PC-3 (cell line): ENCODE results near the gene DPEP2NB. TPM values are rescaled to one million over a fixed set of nuclear protein-coding genes. Genes with fewer than 3 reads are reported as not detected.

Experiments used
- ATAC-seq: fragments of 200-7000 bp; cut with Tn5 transposase; 2 replicates; pipeline ENCODE4 v1.9.1; 2020; ENCODE audit warnings: mild to moderate bottlenecking, moderate library complexity
- BruUV-seq: library from RNA; stranded (reverse); fragments of 400-500 nt; replicated peaks from 2 replicates; lab custom pipeline; 2021; lab: Mats Ljungman, UMichigan
- CTCF ChIA-PET: fragments of 300-600 bp; sonication (Branson Sonifier 250); formaldehyde crosslinking; loops from one replicate; lab custom pipeline; 2022; ENCODE audit warnings: antibody characterized with exemption; lab: Charles Lee
- POLR2A ChIA-PET: fragments of 300-600 bp; sonication (Branson Sonifier 250); formaldehyde crosslinking; loops from one replicate; lab custom pipeline; 2022; ENCODE audit warnings: antibody characterized with exemption; ENCODE audit not compliant: unreplicated experiment; lab: Charles Lee
- DNase-seq: peaks from one replicate; pipeline ENCODE4 v3.0.0-alpha.2; 2015
- H2AFZ ChIP-seq: fragments of 300-600 bp; sonication (generic); 2 replicates; pipeline ENCODE4 v1.6.0; 2016; ENCODE audit warnings: antibody characterized with exemption, low read length
- H3F3A ChIP-seq: fragments of 300-600 bp; sonication (generic); one replicate; pipeline ENCODE4 v1.6.0; 2017; ENCODE audit warnings: antibody characterized with exemption, low read length, control low read depth, mild to moderate bottlenecking; ENCODE audit not compliant: unreplicated experiment
- H3K27ac ChIP-seq: fragments of 300-600 bp; sonication (generic); 2 replicates; pipeline ENCODE4 v1.5.1; 2016; ENCODE audit warnings: mild to moderate bottlenecking, low read length
- H3K27me3 ChIP-seq: fragments of 300-600 bp; sonication (generic); 2 replicates; pipeline ENCODE4 v1.6.1; 2016; ENCODE audit warnings: low read length, mixed read lengths
- H3K36me3 ChIP-seq: fragments of 300-600 bp; sonication (generic); 2 replicates; pipeline ENCODE4 v1.6.1; 2016; ENCODE audit warnings: low read depth, mixed run types, low read length, mixed read lengths
- H3K4me1 ChIP-seq: fragments of 300-600 bp; sonication (generic); 2 replicates; pipeline ENCODE4 v1.5.1; 2016; ENCODE audit warnings: low read length; ENCODE audit not compliant: insufficient read depth
- H3K4me2 ChIP-seq: fragments of 300-600 bp; sonication (generic); 2 replicates; pipeline ENCODE4 v1.6.0; 2016; ENCODE audit warnings: low read length
- H3K4me3 ChIP-seq: fragments of 300-600 bp; sonication (generic); 2 replicates; pipeline ENCODE4 v1.5.1; 2016; ENCODE audit warnings: mild to moderate bottlenecking, low read length, mixed read lengths
- H3K79me2 ChIP-seq: fragments of 300-600 bp; sonication (generic); 2 replicates; pipeline ENCODE4 v1.6.1; 2017; ENCODE audit warnings: low read length, mixed read lengths
- H3K9ac ChIP-seq: fragments of 300-600 bp; sonication (generic); 2 replicates; pipeline ENCODE4 v1.6.0; 2016; ENCODE audit warnings: mild to moderate bottlenecking, low read length
- H3K9me2 ChIP-seq: fragments of 300-600 bp; sonication (generic); replicated peaks from 2 replicates; pipeline ENCODE4 v1.6.1; 2016; ENCODE audit warnings: mixed run types, low read length, mixed read lengths
- H3K9me3 ChIP-seq: fragments of 300-600 bp; sonication (generic); 2 replicates; pipeline ENCODE4 v1.6.1; 2016; ENCODE audit warnings: low read length, mixed read lengths
- H4K20me1 ChIP-seq: fragments of 300-600 bp; sonication (generic); 2 replicates; pipeline ENCODE4 v1.6.1; 2016; ENCODE audit warnings: low read length, mixed read lengths
- CTCF ChIP-seq: fragments of 300-600 bp; sonication (generic); conservative IDR thresholded peaks from 2 replicates; pipeline ENCODE4 v1.5.1; 2017; ENCODE audit warnings: antibody characterized with exemption, low read depth, mild to moderate bottlenecking, low read length
- EZH2 ChIP-seq: fragments of 300-600 bp; sonication (generic); IDR thresholded peaks from one replicate; pipeline ENCODE4 v1.6.1; 2017; ENCODE audit warnings: antibody characterized with exemption, mild to moderate bottlenecking, low read length; ENCODE audit not compliant: unreplicated experiment
- EZH2phosphoT487 ChIP-seq: fragments of 300-600 bp; sonication (generic); IDR thresholded peaks from 2 replicates; pipeline ENCODE4 v1.6.1; 2018; ENCODE audit warnings: mild to moderate bottlenecking, antibody characterized with exemption, low read length, borderline replicate concordance
- intact Hi-C: fragments of 100-400 bp; cut with micrococcal nuclease; formaldehyde crosslinking; loops from 2 replicates; pipeline ENCODE4 v1.9.0; 2023
- total RNA-seq: library from RNA; depleted of rRNA; stranded (reverse); fragments of >200 nt; gene quantifications from 2 replicates; pipeline ENCODE4 v1.2.3, GENCODE V29; 2014

DPEP2NB gene
- total RNA-seq, 1 experiment from 2014 or later: not detected

- Histone ChIP-seq H3K36me3 (0 out of 2 replicates have a peak, but pooled peaks cover 2% of the 10 kb centered on the region), H3K79me2 (no peaks in the 10 kb centered on the region), H4K20me1 (no peaks in the 10 kb centered on the region), H3F3A (no peaks in the 10 kb centered on the region), H3K27me3 (no peaks in the 10 kb centered on the region), H3K27ac (no peak overlapping the region), H3K4me1 (no peaks in the 10 kb centered on the region), H3K9me2 (no peaks in the 10 kb centered on the region), H3K9me3 (no peaks in the 10 kb centered on the region), H3K9ac (no peak overlapping the region), H3K4me2 (no peak overlapping the region), H2AFZ (no peak overlapping the region), H3K4me3 (no peak overlapping the region)
- CTCF ChIA-PET: no interaction called here
- ATAC-seq (no peak), DNase-seq (no peak)
- no TSS peak for BruUV-seq
- intact Hi-C loops: no loop called here
- POLR2A ChIA-PET: no interaction called here
- TF ChIP-seq EZH2phosphoT487 (no peak), CTCF (no peak), EZH2 (no peak)
Observed at GRCh38 chr16:68049449-68049848, 33.7 kb upstream of the DPEP2NB start.

- H3K79me2 ChIP-seq: no peaks in the 10 kb centered on the region
- H3K27me3 ChIP-seq: no peaks in the 10 kb centered on the region
- no peaks in the 10 kb centered on the region for H3K9me3 ChIP-seq
- H3K36me3 ChIP-seq: 0 out of 2 replicates have a peak, but pooled peaks cover 2% of the 10 kb centered on the region
- BruUV-seq: no TSS peak
- no peak overlapping the region for H3K27ac ChIP-seq
- ATAC-seq (no peak; the same call in 1 of the 2 replicates), DNase-seq (no peak)
- H3F3A ChIP-seq: no peaks in the 10 kb centered on the region
- no peak overlapping the region for H2AFZ ChIP-seq
- H3K4me2 ChIP-seq: no peak overlapping the region
- ChIA-PET CTCF (no interaction called here), POLR2A (interaction anchor here (0.9 kb wide), 1 partner anchor 16 kb away, joined by 7 read pairs; no protein-coding TSS in a partner anchor)
- no peaks in the 10 kb centered on the region for H4K20me1 ChIP-seq
- H3K9me2 ChIP-seq: no peaks in the 10 kb centered on the region
- H3K4me1 ChIP-seq: no peaks in the 10 kb centered on the region
- no peak overlapping the region for H3K9ac ChIP-seq
- H3K4me3 ChIP-seq: no peak overlapping the region
- TF ChIP-seq CTCF: no peak
- TF ChIP-seq EZH2: no peak
- no peak for TF ChIP-seq EZH2phosphoT487
- intact Hi-C loops: no loop called here
Observed at GRCh38 chr16:68047987-68048386, 32.3 kb upstream of the DPEP2NB start.

GRCh38 chr16:68046106-68046505 is 30.4 kb upstream of the DPEP2NB start:
- Histone ChIP-seq H4K20me1 (no peaks in the 10 kb centered on the region), H3K4me2 (no peak overlapping the region), H3K36me3 (0 out of 2 replicates have a peak, but pooled peaks cover 2% of the 10 kb centered on the region), H3K4me3 (no peak overlapping the region), H3K27ac (no peak overlapping the region), H2AFZ (no peak overlapping the region), H3K9me2 (no peaks in the 10 kb centered on the region), H3F3A (no peaks in the 10 kb centered on the region), H3K9ac (no peak overlapping the region), H3K27me3 (no peaks in the 10 kb centered on the region), H3K9me3 (no peaks in the 10 kb centered on the region), H3K4me1 (no peaks in the 10 kb centered on the region), H3K79me2 (no peaks in the 10 kb centered on the region)
- DNase-seq: no peak
- ChIA-PET CTCF (no interaction called here), POLR2A (no interaction called here)
- ATAC-seq: no peak
- no TSS peak for BruUV-seq
- no peak for TF ChIP-seq EZH2phosphoT487
- TF ChIP-seq CTCF: no peak
- no peak for TF ChIP-seq EZH2
- intact Hi-C loops: no loop called here
